ENCODE data around the gene ZNF683. TPM values are rescaled to one million over a fixed set of nuclear protein-coding genes. Genes with fewer than 3 reads are reported as not detected.
"Not testable (repeated sequence)": the region's sequence is repeated elsewhere in the genome, so short reads cannot be mapped to it uniquely, and the experiment has no call there.

Gene ZNF683
- polyA plus RNA-seq (2013, experiment 1 of 2) = not detected
- not detected for polyA plus RNA-seq (2013, experiment 2 of 2)

GRCh38 chr1:26372611-26373010 is at the start of gene ZNF683:
Gene ZNF683 (minus strand): TSS chr1:26372750. CDS start chr1:26368571, 4,179 bp downstream.
- not testable (repeated sequence) for H3K27ac ChIP-seq (ENCODE audit: low read depth, low read length); H3K27me3 ChIP-seq (ENCODE audit: insufficient read depth, low read length); H3K4me1 ChIP-seq (ENCODE audit: insufficient read depth, low read length); H3K9me3 ChIP-seq (ENCODE audit: insufficient read depth, low read depth, low read length); H3K36me3 ChIP-seq (ENCODE audit: insufficient read depth, low read length); H3K4me3 ChIP-seq (ENCODE audit: low read length); H3K9ac ChIP-seq (ENCODE audit: low read depth, low read length)
- 91% methylated on average over 3 of the region's 3 CpGs for WGBS

- Histone ChIP-seq H3K27me3 (ENCODE audit: insufficient read depth, low read length) (no peaks in the 10 kb centered on the region), H3K4me1 (ENCODE audit: insufficient read depth, low read length) (peaks cover 71% of the 10 kb centered on the region), H3K27ac (ENCODE audit: low read depth, low read length) (peak overlapping the region; percentile 91), H3K9ac (ENCODE audit: low read depth, low read length) (peak overlapping the region; percentile 65), H3K36me3 (ENCODE audit: insufficient read depth, low read length) (peaks cover 78% of the 10 kb centered on the region), H3K9me3 (ENCODE audit: insufficient read depth, low read depth, low read length) (no peaks in the 10 kb centered on the region), H3K4me3 (ENCODE audit: low read length) (peak overlapping the region; percentile 38)
- 61% methylated on average over 2 of the region's 2 CpGs for WGBS
Measured at GRCh38 chr1:26419494-26419893, 46.9 kb upstream of the ZNF683 start.

DNA sequence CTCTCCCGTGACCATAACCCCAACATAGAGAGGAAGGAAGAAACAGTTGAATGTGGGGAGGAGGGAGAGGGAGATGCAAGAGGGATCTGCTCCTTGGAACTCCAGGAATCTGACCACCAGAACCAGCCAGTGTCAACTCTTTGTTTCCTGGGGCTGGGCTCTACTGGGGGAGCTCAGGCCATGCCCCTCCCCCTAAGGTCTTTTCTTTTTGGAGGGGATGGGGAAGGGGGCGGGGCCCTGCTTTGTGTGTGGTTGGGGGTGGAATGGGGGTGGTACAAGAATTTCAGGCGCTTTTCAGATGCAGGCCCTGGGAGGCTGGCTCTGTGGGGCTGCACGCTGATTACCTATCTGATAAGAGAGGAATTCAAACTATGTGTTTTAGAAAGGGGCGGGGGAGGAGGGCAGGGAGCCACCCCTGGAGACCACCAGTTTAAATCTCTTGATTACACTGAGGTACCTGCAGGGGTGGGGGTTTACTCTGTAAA is 46.4 kb upstream of the ZNF683 start:
- Histone ChIP-seq H3K4me1 (ENCODE audit: insufficient read depth, low read length) (peaks cover 77% of the 10 kb centered on the region), H3K36me3 (ENCODE audit: insufficient read depth, low read length) (peaks cover 79% of the 10 kb centered on the region), H3K27me3 (ENCODE audit: insufficient read depth, low read length) (no peaks in the 10 kb centered on the region), H3K4me3 (ENCODE audit: low read length) (peak overlapping the region; percentile 39), H3K27ac (ENCODE audit: low read depth, low read length) (peak overlapping the region; percentile 96), H3K9ac (ENCODE audit: low read depth, low read length) (peak overlapping the region; percentile 82), H3K9me3 (ENCODE audit: insufficient read depth, low read depth, low read length) (no peaks in the 10 kb centered on the region)
- 2% methylated on average over 4 of the region's 5 CpGs for WGBS

- 18% methylated on average over 7 of the region's 9 CpGs for WGBS
- H3K9ac ChIP-seq (ENCODE audit: low read depth, low read length) = peak overlapping the region; percentile 82
- no peaks in the 10 kb centered on the region for H3K9me3 ChIP-seq (ENCODE audit: insufficient read depth, low read depth, low read length)
- H3K27me3 ChIP-seq (ENCODE audit: insufficient read depth, low read length) = no peaks in the 10 kb centered on the region
- H3K4me1 ChIP-seq (ENCODE audit: insufficient read depth, low read length) = peaks cover 78% of the 10 kb centered on the region
- peaks cover 82% of the 10 kb centered on the region for H3K36me3 ChIP-seq (ENCODE audit: insufficient read depth, low read length)
- peak overlapping the region; percentile 37 for H3K4me3 ChIP-seq (ENCODE audit: low read length)
- H3K27ac ChIP-seq (ENCODE audit: low read depth, low read length) = peak overlapping the region; percentile 96
Measured at GRCh38 chr1:26417111-26417759, 44.7 kb upstream of the ZNF683 start.

GRCh38 chr1:26413031-26413430 is 40.5 kb upstream of the ZNF683 start:
- H3K36me3 ChIP-seq (ENCODE audit: insufficient read depth, low read length) = peaks cover 62% of the 10 kb centered on the region

DNA sequence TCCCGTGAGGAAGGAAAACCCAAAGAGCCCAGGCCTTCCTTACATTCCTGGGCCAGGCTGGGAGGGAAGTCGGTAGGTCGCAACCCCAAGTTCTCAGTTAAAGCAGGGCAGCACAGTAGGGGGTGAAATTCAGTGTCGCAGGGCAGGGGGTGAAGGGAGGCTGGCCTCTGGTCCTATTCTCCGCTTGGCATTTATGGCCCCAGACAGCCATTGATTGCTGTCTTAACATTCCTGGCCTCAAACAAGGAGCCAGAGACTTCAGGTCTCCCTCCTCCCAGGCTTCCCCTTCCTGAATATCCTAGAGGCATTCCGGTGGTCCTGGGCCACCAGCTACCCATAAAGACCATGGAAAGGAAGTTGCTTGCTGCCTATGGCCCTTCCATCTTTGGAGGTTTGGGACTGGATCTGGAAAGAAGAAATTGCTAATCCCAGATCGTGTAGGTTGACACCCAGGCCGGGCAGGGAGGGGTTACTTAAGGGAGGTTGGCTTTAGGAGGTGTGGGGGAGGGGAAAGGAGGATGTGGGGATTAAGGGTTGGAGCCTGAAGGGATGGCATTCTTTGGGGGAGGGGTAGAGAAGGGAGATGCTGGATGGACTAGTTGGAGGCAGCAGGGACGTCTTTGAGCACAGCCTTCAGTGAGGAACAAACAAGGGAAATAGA is 39.8 kb upstream of the ZNF683 start:
- H3K9ac ChIP-seq (ENCODE audit: low read depth, low read length) = peak overlapping the region; percentile 99
- H3K36me3 ChIP-seq (ENCODE audit: insufficient read depth, low read length) = peaks cover 54% of the 10 kb centered on the region
- peak overlapping the region; percentile 99 for H3K4me3 ChIP-seq (ENCODE audit: low read length)
- peaks cover 34% of the 10 kb centered on the region for H3K4me1 ChIP-seq (ENCODE audit: insufficient read depth, low read length)
- 1% methylated on average over 9 of the region's 9 CpGs for WGBS
- H3K27me3 ChIP-seq (ENCODE audit: insufficient read depth, low read length) = no peaks in the 10 kb centered on the region
- peak overlapping the region; percentile 99 for H3K27ac ChIP-seq (ENCODE audit: low read depth, low read length)
- no peaks in the 10 kb centered on the region for H3K9me3 ChIP-seq (ENCODE audit: insufficient read depth, low read depth, low read length)

More at GRCh38 chr1:26413031-26413430, 40.5 kb upstream of the ZNF683 start:
- WGBS = no CpG with 5 or more reads among the region's 1 CpG
- H3K4me3 ChIP-seq (ENCODE audit: low read length) = peak overlapping the region; percentile 99
- no peaks in the 10 kb centered on the region for H3K9me3 ChIP-seq (ENCODE audit: insufficient read depth, low read depth, low read length)
- peaks cover 41% of the 10 kb centered on the region for H3K4me1 ChIP-seq (ENCODE audit: insufficient read depth, low read length)
- H3K27ac ChIP-seq (ENCODE audit: low read depth, low read length) = peak overlapping the region; percentile 99
- peak overlapping the region; percentile 99 for H3K9ac ChIP-seq (ENCODE audit: low read depth, low read length)
- H3K27me3 ChIP-seq (ENCODE audit: insufficient read depth, low read length) = no peaks in the 10 kb centered on the region

DNA sequence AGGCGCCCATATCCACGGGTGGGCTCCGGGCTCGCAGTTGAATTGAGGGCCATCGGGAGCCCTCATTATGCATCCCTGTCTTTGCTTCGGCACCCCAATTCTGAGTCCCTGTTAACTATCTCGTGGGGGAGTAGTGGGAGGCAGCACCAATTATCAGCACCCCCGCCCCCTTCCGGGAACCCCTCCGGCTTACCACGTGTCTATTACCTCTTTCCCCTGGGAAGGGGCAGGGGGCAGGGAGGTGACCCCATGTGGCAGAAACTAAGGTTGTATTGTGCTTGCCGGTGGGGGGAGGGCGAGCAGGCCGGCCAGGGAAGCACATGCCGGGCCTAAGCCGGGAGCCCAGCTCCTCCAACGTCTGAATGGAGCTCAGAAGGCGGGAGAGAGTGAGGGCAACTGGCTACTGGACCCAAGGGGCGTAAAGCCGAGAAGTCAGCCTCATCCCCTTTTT is 39.1 kb upstream of the ZNF683 start:
- Histone ChIP-seq H3K9me3 (ENCODE audit: insufficient read depth, low read depth, low read length) (no peaks in the 10 kb centered on the region), H3K36me3 (ENCODE audit: insufficient read depth, low read length) (peaks cover 51% of the 10 kb centered on the region), H3K27me3 (ENCODE audit: insufficient read depth, low read length) (no peaks in the 10 kb centered on the region), H3K4me1 (ENCODE audit: insufficient read depth, low read length) (peaks cover 32% of the 10 kb centered on the region), H3K27ac (ENCODE audit: low read depth, low read length) (peak overlapping the region; percentile 99), H3K9ac (ENCODE audit: low read depth, low read length) (peak overlapping the region; percentile 99), H3K4me3 (ENCODE audit: low read length) (peak overlapping the region; percentile 99)
- WGBS = under 1% methylated on average over 16 of the region's 20 CpGs

DNA sequence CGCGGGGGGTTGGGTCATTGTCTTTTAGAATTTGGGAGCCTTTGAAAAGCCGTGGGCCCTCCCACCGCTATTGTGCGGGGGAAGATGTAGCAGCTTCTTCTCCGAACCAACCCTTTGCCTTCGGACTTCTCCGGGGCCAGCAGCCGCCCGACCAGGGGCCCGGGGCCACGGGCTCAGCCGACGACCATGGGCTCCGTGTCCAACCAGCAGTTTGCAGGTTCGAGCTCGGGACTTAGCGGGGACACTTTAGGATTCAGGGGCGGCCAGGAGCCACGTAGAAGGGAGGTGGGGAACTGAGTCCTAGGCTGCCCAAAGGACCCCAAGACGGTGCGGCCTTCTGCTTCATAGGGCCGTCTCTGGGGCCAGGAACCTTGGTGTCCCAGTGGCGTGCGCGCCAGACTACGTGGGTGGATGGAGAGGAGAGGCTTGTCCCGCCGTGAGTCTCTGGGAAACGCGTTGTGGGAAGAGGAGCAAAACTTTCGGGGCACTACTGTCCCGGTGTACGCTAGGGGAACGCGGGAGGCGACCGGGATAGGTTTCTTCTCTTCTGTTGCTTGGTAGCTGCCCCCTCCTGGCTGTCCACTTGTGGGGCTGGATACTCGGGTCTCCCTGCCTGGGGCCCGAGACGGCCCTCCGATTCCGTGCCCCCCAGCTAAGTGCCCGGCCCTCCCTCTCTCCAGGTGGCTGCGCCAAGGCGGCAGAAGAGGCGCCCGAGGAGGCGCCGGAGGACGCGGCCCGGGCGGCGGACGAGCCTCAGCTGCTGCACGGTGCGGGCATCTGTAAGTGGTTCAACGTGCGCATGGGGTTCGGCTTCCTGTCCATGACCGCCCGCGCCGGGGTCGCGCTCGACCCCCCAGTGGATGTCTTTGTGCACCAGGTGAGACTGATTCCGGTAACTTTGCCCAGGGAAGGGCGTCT is 38.4 kb upstream of the ZNF683 start, which contains the start of gene LIN28A:
Gene LIN28A, plus strand, starts transcription at position 112 of the 918 bp plus-strand sequence. Its CDS starts 75 bp downstream, at position 187.
- under 1% methylated on average over 70 of the region's 70 CpGs for WGBS

DNA sequence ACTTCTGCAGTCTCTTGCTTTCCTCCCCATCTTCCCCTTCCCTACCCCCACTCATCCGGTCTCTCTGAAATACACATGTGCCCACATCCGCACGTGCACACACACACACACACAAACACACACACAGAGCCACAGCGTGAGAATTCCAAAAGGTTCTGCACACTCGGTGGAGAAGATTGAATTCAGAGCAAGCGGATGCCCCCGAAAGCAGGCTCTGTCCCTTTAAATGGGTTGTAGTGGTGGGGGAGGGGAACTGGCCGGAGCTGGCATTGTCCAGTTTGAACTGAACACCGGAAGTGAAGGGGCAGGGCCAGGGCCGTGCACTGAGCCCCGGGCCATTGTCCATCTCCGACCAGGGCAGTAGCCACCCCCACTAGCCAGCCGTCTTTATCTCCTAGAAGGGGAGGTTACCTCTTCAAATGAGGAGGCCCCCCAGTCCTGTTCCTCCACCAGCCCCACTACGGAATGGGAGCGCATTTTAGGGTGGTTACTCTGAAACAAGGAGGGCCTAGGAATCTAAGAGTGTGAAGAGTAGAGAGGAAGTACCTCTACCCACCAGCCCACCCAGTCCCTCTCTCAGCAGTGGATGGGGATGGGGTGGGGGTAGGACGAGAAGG is 36.7 kb upstream of the ZNF683 start:
- H3K4me1 ChIP-seq (ENCODE audit: insufficient read depth, low read length) = peaks cover 14% of the 10 kb centered on the region
- H3K9me3 ChIP-seq (ENCODE audit: insufficient read depth, low read depth, low read length) = no peaks in the 10 kb centered on the region
- H3K36me3 ChIP-seq (ENCODE audit: insufficient read depth, low read length) = peaks cover 27% of the 10 kb centered on the region
- peak overlapping the region; percentile 84 for H3K9ac ChIP-seq (ENCODE audit: low read depth, low read length)
- peak overlapping the region; percentile 62 for H3K4me3 ChIP-seq (ENCODE audit: low read length)
- WGBS = 3% methylated on average over 14 of the region's 16 CpGs
- H3K27me3 ChIP-seq (ENCODE audit: insufficient read depth, low read length) = no peaks in the 10 kb centered on the region
- peak overlapping the region; percentile 94 for H3K27ac ChIP-seq (ENCODE audit: low read depth, low read length)

More for the DNA sequence above, 38.4 kb upstream of the ZNF683 start, which contains the start of gene LIN28A:
- H3K4me1 ChIP-seq (ENCODE audit: insufficient read depth, low read length) = peaks cover 29% of the 10 kb centered on the region
- H3K4me3 ChIP-seq (ENCODE audit: low read length) = peak within 1 kb of the TSS; percentile 99
- peak within 1 kb of the TSS; percentile 99 for H3K27ac ChIP-seq (ENCODE audit: low read depth, low read length)
- peaks cover 44% of the 10 kb centered on the region for H3K36me3 ChIP-seq (ENCODE audit: insufficient read depth, low read length)
- no peaks in the 10 kb centered on the region for H3K27me3 ChIP-seq (ENCODE audit: insufficient read depth, low read length)
- peak within 1 kb of the TSS; percentile 99 for H3K9ac ChIP-seq (ENCODE audit: low read depth, low read length)
- H3K9me3 ChIP-seq (ENCODE audit: insufficient read depth, low read depth, low read length) = no peaks in the 10 kb centered on the region

DNA sequence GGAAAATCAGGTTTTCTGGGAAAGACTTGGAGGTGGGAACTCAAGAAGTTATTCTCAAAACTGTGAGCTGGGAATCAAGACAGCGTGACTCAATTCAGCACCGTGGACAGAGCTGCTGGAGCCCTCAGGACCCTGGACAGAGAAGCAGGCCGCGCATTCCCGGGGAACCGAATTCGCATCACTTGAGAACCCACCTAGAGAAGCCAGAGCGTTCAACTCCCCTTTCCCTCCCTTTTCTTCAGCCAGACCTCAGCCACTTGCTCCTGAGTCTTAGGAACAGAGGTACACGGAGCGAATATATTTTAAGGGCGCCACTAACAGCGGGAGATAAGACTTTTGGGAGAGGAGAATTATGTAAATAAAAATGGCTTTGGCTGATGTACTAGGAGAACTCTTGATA is 36.1 kb upstream of the ZNF683 start:
- under 1% methylated on average over 12 of the region's 12 CpGs for WGBS
- Histone ChIP-seq H3K27me3 (ENCODE audit: insufficient read depth, low read length) (no peaks in the 10 kb centered on the region), H3K36me3 (ENCODE audit: insufficient read depth, low read length) (peaks cover 22% of the 10 kb centered on the region), H3K4me3 (ENCODE audit: low read length) (peak overlapping the region; percentile 62), H3K9me3 (ENCODE audit: insufficient read depth, low read depth, low read length) (no peaks in the 10 kb centered on the region), H3K9ac (ENCODE audit: low read depth, low read length) (peak overlapping the region; percentile 84), H3K4me1 (ENCODE audit: insufficient read depth, low read length) (peaks cover 10% of the 10 kb centered on the region), H3K27ac (ENCODE audit: low read depth, low read length) (peak overlapping the region; percentile 94; the same call in 1 of the 2 replicates)
